HepG2 (cell line): ENCODE data around the gene WDR83. TPM values are rescaled to one million over a fixed set of nuclear protein-coding genes. Genes with fewer than 3 reads are reported as not detected.

ENCODE experiments used
- HNRNPUL1 ChIP-seq: fragments of 200-400 bp; formaldehyde crosslinking; IDR thresholded peaks from 2 replicates; pipeline ENCODE4 v1.6.1; 2017; ENCODE audit warnings: low read depth, mild to moderate bottlenecking, low read length, moderate library complexity
- NFIC ChIP-seq: IDR thresholded peaks from 2 replicates; pipeline ENCODE4 v1.6.1; 2012; ENCODE audit warnings: mild to moderate bottlenecking, low read length, inconsistent platforms
- REXO4 ChIP-seq: sonication (generic); formaldehyde crosslinking; IDR thresholded peaks from 2 replicates; pipeline ENCODE4 v1.8.0; 2022; ENCODE audit warnings: missing genetic modification reagents, mild to moderate bottlenecking, borderline replicate concordance
- SKIL ChIP-seq: sonication (generic); formaldehyde crosslinking; IDR thresholded peaks from 2 replicates; pipeline ENCODE4 v1.8.0; 2022; ENCODE audit warnings: missing genetic modification reagents, mild to moderate bottlenecking, moderate library complexity, borderline replicate concordance
- SNRNP70 ChIP-seq: fragments of 200-400 bp; formaldehyde crosslinking; IDR thresholded peaks from 2 replicates; pipeline ENCODE4 v1.6.1; 2017; ENCODE audit warnings: mild to moderate bottlenecking, low read depth, low read length, moderate library complexity
- SRSF9 ChIP-seq: fragments of 200-400 bp; formaldehyde crosslinking; IDR thresholded peaks from 2 replicates; pipeline ENCODE4 v1.6.1; 2018; ENCODE audit warnings: borderline replicate concordance, mild to moderate bottlenecking, low read depth, low read length; ENCODE audit not compliant: insufficient read depth, poor library complexity, severe bottlenecking
- ZNF205 ChIP-seq: IDR thresholded peaks from 2 replicates; pipeline ENCODE4 v1.6.1; 2018; ENCODE audit warnings: missing biosample characterization, missing genetic modification reagents
- ZNF326 ChIP-seq: sonication (generic); formaldehyde crosslinking; IDR thresholded peaks from 2 replicates; pipeline ENCODE4 v1.4.0; 2020; ENCODE audit warnings: missing genetic modification reagents, borderline replicate concordance
- ZNF460 ChIP-seq: sonication (generic); formaldehyde crosslinking; IDR thresholded peaks from 2 replicates; pipeline ENCODE4 v1.5.1; 2020; ENCODE audit warnings: missing genetic modification reagents, mild to moderate bottlenecking, borderline replicate concordance
- ZNF83 ChIP-seq: sonication (generic); formaldehyde crosslinking; IDR thresholded peaks from 2 replicates; pipeline ENCODE4 v1.4.0; 2020; ENCODE audit warnings: missing genetic modification reagents, mild to moderate bottlenecking, borderline replicate concordance
- ZSCAN31 ChIP-seq: sonication (generic); formaldehyde crosslinking; IDR thresholded peaks from 2 replicates; pipeline ENCODE4 v1.5.0; 2020; ENCODE audit warnings: low read depth, mild to moderate bottlenecking, missing genetic modification reagents
- polyA plus RNA-seq, 8 experiments: library from polyadenylated mRNA; depleted of rRNA in 3 of 8; stranded (reverse) in 7 of 8; unstranded in 1 of 8; fragments of >200 nt; fragmentation: Illumina TruSeq in 4 of 8; extraction: Trizol in 4 of 8; gene quantifications; 2 replicates each; pipeline versions ENCODE4 v1.2.1 to v1.2.3, GENCODE V29; 2011 to 2016; ENCODE audit warnings: low read depth in 4 of 8, missing spikeins in 1 of 8, mixed read lengths in 1 of 8; ENCODE audit not compliant: insufficient read depth in 1 of 8
- total RNA-seq, 5 experiments: library from RNA; depleted of rRNA; stranded (reverse); fragments of >200 nt; fragmentation: Illumina TruSeq; extraction: Trizol; gene quantifications; 2 replicates each; pipeline ENCODE4 v1.2.3, GENCODE V29; 2016; ENCODE audit warnings: low read depth in 1 of 5
- TF ChIP-seq, protein P1 (sequence below): sonication (generic); formaldehyde crosslinking; IDR thresholded peaks from 2 replicates; pipeline ENCODE4 v1.4.0; 2020; ENCODE audit warnings: missing genetic modification reagents
- TF ChIP-seq, protein P2 (sequence below): sonication (generic); formaldehyde crosslinking; IDR thresholded peaks from 2 replicates; pipeline ENCODE4 v1.5.0; 2020; ENCODE audit warnings: mild to moderate bottlenecking, missing genetic modification reagents, borderline replicate concordance
- TF ChIP-seq, protein P3 (sequence below): sonication (generic); formaldehyde crosslinking; IDR thresholded peaks from 2 replicates; pipeline ENCODE4 v1.8.1; 2022; ENCODE audit warnings: mild to moderate bottlenecking, missing genetic modification reagents
- TF ChIP-seq, protein P4 (sequence below): sonication (generic); formaldehyde crosslinking; conservative IDR thresholded peaks from 2 replicates; pipeline ENCODE4 v1.4.0; 2020; ENCODE audit warnings: missing genetic modification reagents

The WDR83 gene
- total and polyA plus RNA-seq, 2 of the 13 experiments (the other 11 are each of a cell fraction or from before 2014, with no cell fraction given), result 4.5 to 10.7 TPM

DNA sequence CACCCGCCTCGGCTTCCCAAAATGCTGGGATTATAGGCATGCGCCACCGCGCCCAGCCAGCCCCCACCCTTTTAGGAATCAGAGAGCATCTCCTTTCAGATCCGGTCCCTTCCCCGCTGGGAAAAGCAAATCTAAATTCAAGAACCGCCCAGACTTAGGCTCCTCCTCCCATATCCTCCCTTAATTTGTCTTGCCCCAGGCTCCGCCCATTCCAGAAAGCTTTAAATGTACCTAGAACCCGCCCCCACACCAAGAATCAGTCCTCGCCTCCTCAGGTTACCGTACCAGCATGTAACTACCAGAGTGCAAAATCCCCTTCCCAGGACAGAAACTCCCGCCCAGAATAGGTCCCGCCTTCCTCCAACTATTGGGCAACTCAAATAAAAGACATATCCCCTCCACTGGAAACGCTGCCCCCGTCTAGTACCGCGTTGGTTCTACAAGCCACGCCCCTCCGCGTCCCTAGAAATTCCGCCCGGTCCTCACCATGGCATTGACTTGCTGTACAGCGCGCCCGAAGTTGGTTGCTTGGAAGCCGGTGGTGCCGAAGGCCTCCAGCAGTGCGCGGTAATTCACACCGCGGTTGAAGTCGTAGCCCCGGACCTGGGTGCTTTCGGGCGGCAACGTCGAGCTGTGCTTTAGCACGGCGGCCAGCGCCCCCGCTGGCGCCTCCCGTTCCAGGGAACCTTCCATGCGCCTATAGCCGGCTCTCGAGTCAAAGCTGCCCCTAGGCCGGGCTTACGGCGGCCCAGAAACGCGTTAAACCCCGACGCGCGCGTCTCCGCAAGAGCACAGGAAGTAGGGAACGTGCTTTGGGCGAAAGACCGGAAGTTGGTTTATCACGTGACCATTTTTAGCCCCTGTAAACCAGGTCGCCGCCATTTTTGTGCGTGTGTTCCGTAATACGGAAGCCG is 14.7 kb downstream of the WDR83 start, which contains the start of gene DHPS (continued):
- TF ChIP-seq, protein P1, sequence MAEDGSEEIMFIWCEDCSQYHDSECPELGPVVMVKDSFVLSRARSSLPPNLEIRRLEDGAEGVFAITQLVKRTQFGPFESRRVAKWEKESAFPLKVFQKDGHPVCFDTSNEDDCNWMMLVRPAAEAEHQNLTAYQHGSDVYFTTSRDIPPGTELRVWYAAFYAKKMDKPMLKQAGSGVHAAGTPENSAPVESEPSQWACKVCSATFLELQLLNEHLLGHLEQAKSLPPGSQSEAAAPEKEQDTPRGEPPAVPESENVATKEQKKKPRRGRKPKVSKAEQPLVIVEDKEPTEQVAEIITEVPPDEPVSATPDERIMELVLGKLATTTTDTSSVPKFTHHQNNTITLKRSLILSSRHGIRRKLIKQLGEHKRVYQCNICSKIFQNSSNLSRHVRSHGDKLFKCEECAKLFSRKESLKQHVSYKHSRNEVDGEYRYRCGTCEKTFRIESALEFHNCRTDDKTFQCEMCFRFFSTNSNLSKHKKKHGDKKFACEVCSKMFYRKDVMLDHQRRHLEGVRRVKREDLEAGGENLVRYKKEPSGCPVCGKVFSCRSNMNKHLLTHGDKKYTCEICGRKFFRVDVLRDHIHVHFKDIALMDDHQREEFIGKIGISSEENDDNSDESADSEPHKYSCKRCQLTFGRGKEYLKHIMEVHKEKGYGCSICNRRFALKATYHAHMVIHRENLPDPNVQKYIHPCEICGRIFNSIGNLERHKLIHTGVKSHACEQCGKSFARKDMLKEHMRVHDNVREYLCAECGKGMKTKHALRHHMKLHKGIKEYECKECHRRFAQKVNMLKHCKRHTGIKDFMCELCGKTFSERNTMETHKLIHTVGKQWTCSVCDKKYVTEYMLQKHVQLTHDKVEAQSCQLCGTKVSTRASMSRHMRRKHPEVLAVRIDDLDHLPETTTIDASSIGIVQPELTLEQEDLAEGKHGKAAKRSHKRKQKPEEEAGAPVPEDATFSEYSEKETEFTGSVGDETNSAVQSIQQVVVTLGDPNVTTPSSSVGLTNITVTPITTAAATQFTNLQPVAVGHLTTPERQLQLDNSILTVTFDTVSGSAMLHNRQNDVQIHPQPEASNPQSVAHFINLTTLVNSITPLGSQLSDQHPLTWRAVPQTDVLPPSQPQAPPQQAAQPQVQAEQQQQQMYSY (CRISPR knock-in tag), result no peak
- no peak for TF ChIP-seq HNRNPUL1
- TF ChIP-seq, protein P2, sequence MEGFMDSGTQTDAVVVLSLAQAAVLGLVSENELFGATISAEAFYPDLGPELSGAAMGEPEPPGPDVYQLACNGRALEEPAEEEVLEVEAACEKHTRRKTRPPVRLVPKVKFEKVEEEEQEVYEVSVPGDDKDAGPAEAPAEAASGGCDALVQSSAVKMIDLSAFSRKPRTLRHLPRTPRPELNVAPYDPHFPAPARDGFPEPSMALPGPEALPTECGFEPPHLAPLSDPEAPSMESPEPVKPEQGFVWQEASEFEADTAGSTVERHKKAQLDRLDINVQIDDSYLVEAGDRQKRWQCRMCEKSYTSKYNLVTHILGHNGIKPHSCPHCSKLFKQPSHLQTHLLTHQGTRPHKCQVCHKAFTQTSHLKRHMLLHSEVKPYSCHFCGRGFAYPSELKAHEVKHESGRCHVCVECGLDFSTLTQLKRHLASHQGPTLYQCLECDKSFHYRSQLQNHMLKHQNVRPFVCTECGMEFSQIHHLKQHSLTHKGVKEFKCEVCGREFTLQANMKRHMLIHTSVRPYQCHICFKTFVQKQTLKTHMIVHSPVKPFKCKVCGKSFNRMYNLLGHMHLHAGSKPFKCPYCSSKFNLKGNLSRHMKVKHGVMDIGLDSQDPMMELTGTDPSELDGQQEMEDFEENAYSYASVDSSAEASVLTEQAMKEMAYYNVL (CRISPR knock-in tag), result no peak
- no peak; the same call in 1 of the 2 replicates for TF ChIP-seq ZSCAN31 (CRISPR knock-in tag)
- no peak for TF ChIP-seq ZNF205 (CRISPR knock-in tag)
- no peak for TF ChIP-seq REXO4
- TF ChIP-seq NFIC, result no peak
- no peak for TF ChIP-seq SKIL (CRISPR knock-in tag)
- no peak for TF ChIP-seq ZNF460 (CRISPR knock-in tag)
- no peak for TF ChIP-seq ZNF326 (CRISPR knock-in tag)
- TF ChIP-seq ZNF83, result no peak
- TF ChIP-seq, protein P3, sequence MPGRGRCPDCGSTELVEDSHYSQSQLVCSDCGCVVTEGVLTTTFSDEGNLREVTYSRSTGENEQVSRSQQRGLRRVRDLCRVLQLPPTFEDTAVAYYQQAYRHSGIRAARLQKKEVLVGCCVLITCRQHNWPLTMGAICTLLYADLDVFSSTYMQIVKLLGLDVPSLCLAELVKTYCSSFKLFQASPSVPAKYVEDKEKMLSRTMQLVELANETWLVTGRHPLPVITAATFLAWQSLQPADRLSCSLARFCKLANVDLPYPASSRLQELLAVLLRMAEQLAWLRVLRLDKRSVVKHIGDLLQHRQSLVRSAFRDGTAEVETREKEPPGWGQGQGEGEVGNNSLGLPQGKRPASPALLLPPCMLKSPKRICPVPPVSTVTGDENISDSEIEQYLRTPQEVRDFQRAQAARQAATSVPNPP (CRISPR knock-in tag), result 0 out of 2 replicates have a peak, but pooled peaks have one; percentile 59
- TF ChIP-seq SRSF9, result no peak
- TF ChIP-seq SNRNP70, result no peak
- TF ChIP-seq, protein P4, sequence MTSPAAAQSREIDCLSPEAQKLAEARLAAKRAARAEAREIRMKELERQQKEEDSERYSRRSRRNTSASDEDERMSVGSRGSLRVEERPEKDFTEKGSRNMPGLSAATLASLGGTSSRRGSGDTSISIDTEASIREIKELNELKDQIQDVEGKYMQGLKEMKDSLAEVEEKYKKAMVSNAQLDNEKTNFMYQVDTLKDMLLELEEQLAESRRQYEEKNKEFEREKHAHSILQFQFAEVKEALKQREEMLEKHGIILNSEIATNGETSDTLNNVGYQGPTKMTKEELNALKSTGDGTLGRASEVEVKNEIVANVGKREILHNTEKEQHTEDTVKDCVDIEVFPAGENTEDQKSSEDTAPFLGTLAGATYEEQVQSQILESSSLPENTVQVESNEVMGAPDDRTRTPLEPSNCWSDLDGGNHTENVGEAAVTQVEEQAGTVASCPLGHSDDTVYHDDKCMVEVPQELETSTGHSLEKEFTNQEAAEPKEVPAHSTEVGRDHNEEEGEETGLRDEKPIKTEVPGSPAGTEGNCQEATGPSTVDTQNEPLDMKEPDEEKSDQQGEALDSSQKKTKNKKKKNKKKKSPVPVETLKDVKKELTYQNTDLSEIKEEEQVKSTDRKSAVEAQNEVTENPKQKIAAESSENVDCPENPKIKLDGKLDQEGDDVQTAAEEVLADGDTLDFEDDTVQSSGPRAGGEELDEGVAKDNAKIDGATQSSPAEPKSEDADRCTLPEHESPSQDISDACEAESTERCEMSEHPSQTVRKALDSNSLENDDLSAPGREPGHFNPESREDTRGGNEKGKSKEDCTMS (CRISPR knock-in tag), result no peak
